ENCODE measurements around the gene COX6A2. TPM values are rescaled to one million over a fixed set of nuclear protein-coding genes. Genes with fewer than 3 reads are reported as not detected.

COX6A2 gene
- total and polyA plus RNA-seq, 10 donors = 0.79 to 0.80 TPM; not detected in 8

- H3K36me3 ChIP-seq = peaks cover 0 to 14% (median 0%) of the 10 kb centered on the region in 6 donors
- peak overlapping the region in 2 of 8 donors; percentile 3 to 18 for H3K27ac ChIP-seq
- 57 to 67% (median 65%) methylated on average over 17 of the region's 17 CpGs for WGBS, 5 donors
- H3K9me3 ChIP-seq = no peaks in the 10 kb centered on the region
- H3K4me1 ChIP-seq = peaks cover 30 to 90% (median 75%) of the 10 kb centered on the region in 6 donors
- H3K27me3 ChIP-seq (replicated peaks in 1 of 7) = no peaks in the 10 kb centered on the region
- no peak for DNase-seq
- intact Hi-C loops (cut with DNase I; ENCODE audit: low total_unique reads) = no loop called here
- TF ChIP-seq CTCF (IDR thresholded peaks at IDR 0.05 in 8 of 11, conservative IDR thresholded peaks at IDR 0.05 in 3 of 11) (peak in 2 of 11 experiments; percentile 19 to 20), POLR2A (IDR thresholded peaks at IDR 0.05) (no peak), POLR2AphosphoS5 (IDR thresholded peaks at IDR 0.05) (peak in 1 of 3 donors; percentile 13)
- H3K4me3 ChIP-seq = no peak overlapping the region
These were observed 27.6 kb upstream of the COX6A2 start for GRCh38 chr16:31455601-31456314.

GRCh38 chr16:31453255-31454204 lies 25.4 kb upstream of the COX6A2 start:
- 53 to 76% (median 59%) methylated on average over 13 to 20 of the region's 20 CpGs for WGBS, 5 donors
- Histone ChIP-seq H3K4me1 (peaks cover 22 to 76% (median 66%) of the 10 kb centered on the region in 6 donors), H3K27me3 (replicated peaks in 1 of 7) (no peaks in the 10 kb centered on the region), H3K9me3 (no peaks in the 10 kb centered on the region), H3K27ac (peak overlapping the region in 7 of 8 donors; percentile 2 to 73 (median 61)), H3K36me3 (peaks cover 0 to 14% (median 0%) of the 10 kb centered on the region in 6 donors), H3K4me3 (no peak overlapping the region)
- intact Hi-C loops (cut with DNase I; ENCODE audit: low total_unique reads) = no loop called here
- DNase-seq = peak; percentile 32
- TF ChIP-seq POLR2AphosphoS5 (IDR thresholded peaks at IDR 0.05) (peak; percentile 19 to 33 (median 28)), POLR2A (IDR thresholded peaks at IDR 0.05) (no peak)

- peaks cover 16 to 68% (median 59%) of the 10 kb centered on the region in 6 donors for H3K4me1 ChIP-seq
- 69 to 88% (median 75%) methylated on average over 3 of the region's 3 CpGs for WGBS, 5 donors
- DNase-seq = no peak
- H3K36me3 ChIP-seq = peaks cover 0 to 14% (median 0%) of the 10 kb centered on the region in 6 donors
- H3K27ac ChIP-seq = peak overlapping the region in 7 of 8 donors; percentile 2 to 73 (median 61)
- H3K9me3 ChIP-seq = no peaks in the 10 kb centered on the region
- H3K27me3 ChIP-seq (replicated peaks in 1 of 7) = no peaks in the 10 kb centered on the region
- TF ChIP-seq POLR2A (IDR thresholded peaks at IDR 0.05) (no peak), POLR2AphosphoS5 (IDR thresholded peaks at IDR 0.05) (no peak), CTCF (IDR thresholded peaks at IDR 0.05 in 8 of 11, conservative IDR thresholded peaks at IDR 0.05 in 3 of 11) (no peak)
- H3K4me3 ChIP-seq = no peak overlapping the region
- intact Hi-C loops (cut with DNase I; ENCODE audit: low total_unique reads) = no loop called here
These were observed 24.5 kb upstream of the COX6A2 start for GRCh38 chr16:31452631-31453106.

- no peaks in the 10 kb centered on the region for H3K9me3 ChIP-seq
- no peaks in the 10 kb centered on the region for H3K27me3 ChIP-seq (replicated peaks in 1 of 7)
- no peak overlapping the region for H3K4me3 ChIP-seq
- peaks cover 8 to 59% (median 51%) of the 10 kb centered on the region in 6 donors for H3K4me1 ChIP-seq
- no peak for DNase-seq
- peaks cover 0 to 12% (median 0%) of the 10 kb centered on the region in 6 donors for H3K36me3 ChIP-seq
- 55 to 62% (median 58%) methylated on average over 11 of the region's 11 CpGs for WGBS, 5 donors
- intact Hi-C loops (cut with DNase I; ENCODE audit: low total_unique reads) = no loop called here
- TF ChIP-seq POLR2AphosphoS5 (IDR thresholded peaks at IDR 0.05) = peak in 2 of 3 donors; percentile 19 to 43
- TF ChIP-seq CTCF (IDR thresholded peaks at IDR 0.05 in 8 of 11, conservative IDR thresholded peaks at IDR 0.05 in 3 of 11) = peak in 8 of 11 experiments; percentile 12 to 42 (median 18)
- TF ChIP-seq POLR2A (IDR thresholded peaks at IDR 0.05) = no peak
- peak overlapping the region in 5 of 8 donors; percentile 47 to 73 (median 61) for H3K27ac ChIP-seq
These were observed 23.7 kb upstream of the COX6A2 start for GRCh38 chr16:31451681-31452351.
